K562 (cell line): Measurements from ENCODE around the gene SOS1. TPM values are rescaled to one million over a fixed set of nuclear protein-coding genes. Genes with fewer than 3 reads are reported as not detected.

Source experiments
- CEBPB ChIP-seq: fragments of 450-650 bp; IDR thresholded peaks from 2 replicates; pipeline ENCODE4 v1.6.1; 2016; ENCODE audit warnings: missing genetic modification characterization, missing compliant biosample characterization
- DPF2 ChIP-seq: fragments of 450-650 bp; IDR thresholded peaks from 2 replicates; pipeline ENCODE4 v1.6.1; 2016
- ELF2 ChIP-seq: fragments of 250-450 bp; sonication (Bioruptor Pico); IDR thresholded peaks from 2 replicates; pipeline ENCODE4 v1.5.0; 2021; ENCODE audit warnings: mild to moderate bottlenecking
- FOXK2 ChIP-seq, 2 experiments: fragments of 450-650 bp; IDR thresholded peaks in 1 of 2; conservative IDR thresholded peaks in 1 of 2; 2 replicates each; pipeline ENCODE4 v1.6.1; 2016; ENCODE audit warnings: low read depth in 2 of 2, mild to moderate bottlenecking in 1 of 2
- MAFG ChIP-seq: fragments of 450-650 bp; conservative IDR thresholded peaks from 2 replicates; pipeline ENCODE4 v1.6.1; 2016; ENCODE audit warnings: missing genetic modification characterization, missing compliant biosample characterization
- MXD1 ChIP-seq: fragments of 250-450 bp; sonication (Bioruptor Pico); IDR thresholded peaks from 2 replicates; pipeline ENCODE4 v1.8.0; 2021; ENCODE audit warnings: borderline replicate concordance, mild to moderate bottlenecking, moderate library complexity; ENCODE audit not compliant: poor library complexity, severe bottlenecking
- RAD21 ChIP-seq, 2 experiments: fragments of 250-450 bp in 1 of 2; fragments of 450-650 bp in 1 of 2; sonication (Bioruptor Pico) in 1 of 2; formaldehyde crosslinking in 1 of 2; IDR thresholded peaks in 1 of 2; conservative IDR thresholded peaks in 1 of 2; 2 replicates each; pipeline versions ENCODE4 v1.4.0 to v1.8.0; 2020 to 2022; ENCODE audit warnings: mild to moderate bottlenecking in 2 of 2, moderate library complexity in 1 of 2
- REST ChIP-seq, 2 experiments: fragments of 450-650 bp; formaldehyde crosslinking in 1 of 2; IDR thresholded peaks; 2 replicates each; pipeline versions ENCODE4 v1.4.0 to v1.6.1; 2014 to 2020; ENCODE audit warnings: mild to moderate bottlenecking in 2 of 2, borderline replicate concordance in 1 of 2, low read depth in 1 of 2
- ZBTB33 ChIP-seq: sonication (generic); formaldehyde crosslinking; IDR thresholded peaks from 2 replicates; pipeline ENCODE4 v1.8.1; 2023; ENCODE audit warnings: mild to moderate bottlenecking, missing genetic modification reagents
- ZBTB9 ChIP-seq: fragments of 450-650 bp; formaldehyde crosslinking; IDR thresholded peaks from 2 replicates; pipeline ENCODE4 v1.4.0; 2020; ENCODE audit warnings: mild to moderate bottlenecking, moderate library complexity
- ZC3H8 ChIP-seq: fragments of 450-650 bp; IDR thresholded peaks from 2 replicates; pipeline ENCODE4 v1.6.1; 2017
- ZEB2 ChIP-seq: fragments of 450-650 bp; IDR thresholded peaks from 2 replicates; pipeline ENCODE4 v1.6.1; 2016
- ZNF12 ChIP-seq: sonication (generic); formaldehyde crosslinking; IDR thresholded peaks from 2 replicates; pipeline ENCODE4 v1.4.0; 2020; ENCODE audit warnings: mild to moderate bottlenecking, missing genetic modification reagents
- ZNF134 ChIP-seq: fragments of 250-450 bp; sonication (Bioruptor Pico); conservative IDR thresholded peaks from 2 replicates; pipeline ENCODE4 v1.4.0; 2020
- ZNF766 ChIP-seq: fragments of 200-800 bp; sonication (Bioruptor generic); conservative IDR thresholded peaks from 2 replicates; pipeline ENCODE4 v1.6.1; 2016; ENCODE audit warnings: missing genetic modification characterization, missing compliant biosample characterization
- polyA plus RNA-seq, 8 experiments: library from polyadenylated mRNA; depleted of rRNA in 4 of 8; stranded (reverse) in 5 of 8; unstranded in 3 of 8; fragments of >200 nt; fragmentation: Nextera tagmentation in 2 of 8; fragmentation: Illumina TruSeq in 1 of 8; extraction: Ambion mirVana in 2 of 8; extraction: Trizol in 1 of 8; gene quantifications; 2 replicates each; pipeline versions ENCODE4 v1.2.1 to v1.2.3, GENCODE V29; 2011 to 2014; ENCODE audit warnings: inconsistent platforms in 1 of 8, missing spikeins in 1 of 8
- total RNA-seq, 7 experiments: library from RNA; depleted of rRNA in 6 of 7; stranded (reverse); fragments of >200 nt in 6 of 7; fragmentation: Illumina TruSeq in 2 of 7; extraction: Trizol in 2 of 7; gene quantifications; 2 replicates each; pipeline versions ENCODE4 v1.2.1 to v1.2.3, GENCODE V29; 2011 to 2021; ENCODE audit warnings: low replicate concordance in 1 of 7

SOS1 gene
- total and polyA plus RNA-seq, 9 of the 15 experiments (the other 6 are each of a cell fraction or from before 2014, with no cell fraction given), result 2.5 to 27.1 (median 16.3) TPM

- TF ChIP-seq REST (IDR thresholded peaks at IDR 0.05; ENCODE audit: borderline replicate concordance) (peak; percentile 53), REST (CRISPR knock-in tag; IDR thresholded peaks at IDR 0.05; ENCODE audit: low read depth) (no peak), MXD1 (no peak), ZNF12 (CRISPR knock-in tag) (no peak), ZNF134 (CRISPR knock-in tag) (no peak), ZNF766 (CRISPR knock-in tag) (no peak), RAD21 (CRISPR knock-in tag; conservative IDR thresholded peaks at IDR 0.05 in 1 of 2, IDR thresholded peaks at IDR 0.05 in 1 of 2) (peak; percentile 41 to 76), ELF2 (CRISPR knock-in tag) (no peak), DPF2 (no peak), ZC3H8 (no peak), CEBPB (tag) (no peak), ZBTB33 (CRISPR knock-in tag) (peak; percentile 55; the same call in 1 of the 2 replicates), MAFG (tag) (no peak), FOXK2 (conservative IDR thresholded peaks at IDR 0.05 in 1 of 2, IDR thresholded peaks at IDR 0.05 in 1 of 2; ENCODE audit: low read depth in 2 of 2) (no peak), ZEB2 (no peak), ZBTB9 (CRISPR knock-in tag) (no peak)
Measured at GRCh38 chr2:38947241-38948239, 173.3 kb downstream of the SOS1 start (continued).
